ENCODE measurements around the gene ATP5MC3. TPM values are rescaled to one million over a fixed set of nuclear protein-coding genes. Genes with fewer than 3 reads are reported as not detected.
A peak's percentile ranks its signal among the peaks of the same experiment; 100 is the strongest.

ATP5MC3 gene
- total and polyA plus RNA-seq, 2 experiments from 2014 or later = 286 to 563 TPM

DNA sequence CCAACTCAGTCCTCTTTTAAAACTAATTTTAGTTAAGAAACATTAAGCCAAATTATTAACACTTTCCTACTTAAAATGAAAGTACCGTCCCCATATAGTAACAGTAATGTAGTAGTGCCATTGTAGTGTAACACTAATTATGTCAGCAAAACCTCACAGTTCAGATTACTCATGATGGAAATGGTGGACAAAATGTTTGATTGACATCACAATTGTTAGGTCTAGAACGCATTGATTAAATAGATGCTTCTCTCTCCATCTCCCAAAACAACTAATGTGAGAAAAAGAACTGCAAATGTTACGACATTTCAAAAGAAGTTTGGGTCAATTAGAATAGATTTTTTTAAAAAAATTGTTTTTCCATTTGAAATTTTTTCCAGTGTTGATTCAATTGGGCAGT is 12.3 kb downstream of the ATP5MC3 start:
- Histone ChIP-seq H4K20me1 (ENCODE audit: insufficient read depth, poor library complexity, severe bottlenecking) (peaks cover 7% of the 10 kb centered on the region), H3K79me2 (peaks cover 45% of the 10 kb centered on the region), H3K36me3 (replicated peaks; ENCODE audit: insufficient read depth, low read depth) (no peaks in the 10 kb centered on the region), H2AFZ (peak overlapping the region; percentile 26), H3K4me1 (ENCODE audit: insufficient read depth) (peaks cover 5% of the 10 kb centered on the region), H3K27ac (peak overlapping the region; percentile 76), H3K4me3 (no peak overlapping the region), H3K4me2 (peak overlapping the region; percentile 75), H3K9me2 (replicated peaks; ENCODE audit: insufficient read depth) (no peaks in the 10 kb centered on the region), H3K9me3 (ENCODE audit: low read depth) (no peaks in the 10 kb centered on the region), H3K27me3 (no peaks in the 10 kb centered on the region)
- 53% methylated on average over 3 of the region's 3 CpGs for WGBS (ENCODE audit: low lambda C conversion rate, missing lambda C conversion rate)
- TF ChIP-seq EZH2 (IDR thresholded peaks at IDR 0.05; ENCODE audit: borderline replicate concordance) (no peak), EZH2phosphoT487 (IDR thresholded peaks at IDR 0.05; ENCODE audit: low read depth, severe bottlenecking, unreplicated experiment) (no peak)
- TF ChIP-seq, protein P1, sequence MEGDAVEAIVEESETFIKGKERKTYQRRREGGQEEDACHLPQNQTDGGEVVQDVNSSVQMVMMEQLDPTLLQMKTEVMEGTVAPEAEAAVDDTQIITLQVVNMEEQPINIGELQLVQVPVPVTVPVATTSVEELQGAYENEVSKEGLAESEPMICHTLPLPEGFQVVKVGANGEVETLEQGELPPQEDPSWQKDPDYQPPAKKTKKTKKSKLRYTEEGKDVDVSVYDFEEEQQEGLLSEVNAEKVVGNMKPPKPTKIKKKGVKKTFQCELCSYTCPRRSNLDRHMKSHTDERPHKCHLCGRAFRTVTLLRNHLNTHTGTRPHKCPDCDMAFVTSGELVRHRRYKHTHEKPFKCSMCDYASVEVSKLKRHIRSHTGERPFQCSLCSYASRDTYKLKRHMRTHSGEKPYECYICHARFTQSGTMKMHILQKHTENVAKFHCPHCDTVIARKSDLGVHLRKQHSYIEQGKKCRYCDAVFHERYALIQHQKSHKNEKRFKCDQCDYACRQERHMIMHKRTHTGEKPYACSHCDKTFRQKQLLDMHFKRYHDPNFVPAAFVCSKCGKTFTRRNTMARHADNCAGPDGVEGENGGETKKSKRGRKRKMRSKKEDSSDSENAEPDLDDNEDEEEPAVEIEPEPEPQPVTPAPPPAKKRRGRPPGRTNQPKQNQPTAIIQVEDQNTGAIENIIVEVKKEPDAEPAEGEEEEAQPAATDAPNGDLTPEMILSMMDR (IDR thresholded peaks at IDR 0.05; ENCODE audit: poor library complexity) = no peak
- no peak for DNase-seq (ENCODE audit: low spot score)

DNA sequence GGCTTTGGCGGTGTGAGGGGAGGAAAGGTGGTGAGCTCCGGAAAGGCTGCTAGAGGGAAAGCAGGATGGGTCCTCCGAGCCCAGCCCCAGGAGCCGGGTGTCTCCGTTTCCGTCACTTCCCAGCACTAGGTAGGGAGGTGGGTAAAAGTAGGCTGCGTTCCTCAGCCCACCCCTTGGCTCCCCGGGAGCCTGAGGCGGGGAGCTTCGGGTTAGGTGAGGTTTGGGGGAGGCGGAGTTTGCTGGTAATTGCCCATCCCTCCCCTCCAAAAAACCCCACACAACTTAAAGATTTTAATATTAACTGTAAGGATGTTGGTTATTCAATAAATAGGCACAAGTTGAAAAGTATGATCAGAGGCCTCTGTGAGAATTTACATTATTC is 13.0 kb downstream of the ATP5MC3 start:
- peaks cover 7% of the 10 kb centered on the region for H4K20me1 ChIP-seq (ENCODE audit: insufficient read depth, poor library complexity, severe bottlenecking)
- peak overlapping the region; percentile 75 for H3K4me2 ChIP-seq
- peak overlapping the region; percentile 26 for H2AFZ ChIP-seq
- DNase-seq (ENCODE audit: low spot score) = no peak
- peak overlapping the region; percentile 28 for H3K4me3 ChIP-seq
- peaks cover 5% of the 10 kb centered on the region for H3K4me1 ChIP-seq (ENCODE audit: insufficient read depth)
- H3K27ac ChIP-seq = peak overlapping the region; percentile 76
- H3K79me2 ChIP-seq = peaks cover 51% of the 10 kb centered on the region
- H3K36me3 ChIP-seq (replicated peaks; ENCODE audit: insufficient read depth, low read depth) = no peaks in the 10 kb centered on the region
- WGBS (ENCODE audit: low lambda C conversion rate, missing lambda C conversion rate) = 0% methylated on average over 11 of the region's 11 CpGs
- H3K9me3 ChIP-seq (ENCODE audit: low read depth) = no peaks in the 10 kb centered on the region
- H3K27me3 ChIP-seq = no peaks in the 10 kb centered on the region
- no peak for TF ChIP-seq EZH2 (IDR thresholded peaks at IDR 0.05; ENCODE audit: borderline replicate concordance)
- TF ChIP-seq, protein P1 (IDR thresholded peaks at IDR 0.05; ENCODE audit: poor library complexity) = no peak
- TF ChIP-seq EZH2phosphoT487 (IDR thresholded peaks at IDR 0.05; ENCODE audit: low read depth, severe bottlenecking, unreplicated experiment) = no peak
- H3K9me2 ChIP-seq (replicated peaks; ENCODE audit: insufficient read depth) = no peaks in the 10 kb centered on the region

DNA sequence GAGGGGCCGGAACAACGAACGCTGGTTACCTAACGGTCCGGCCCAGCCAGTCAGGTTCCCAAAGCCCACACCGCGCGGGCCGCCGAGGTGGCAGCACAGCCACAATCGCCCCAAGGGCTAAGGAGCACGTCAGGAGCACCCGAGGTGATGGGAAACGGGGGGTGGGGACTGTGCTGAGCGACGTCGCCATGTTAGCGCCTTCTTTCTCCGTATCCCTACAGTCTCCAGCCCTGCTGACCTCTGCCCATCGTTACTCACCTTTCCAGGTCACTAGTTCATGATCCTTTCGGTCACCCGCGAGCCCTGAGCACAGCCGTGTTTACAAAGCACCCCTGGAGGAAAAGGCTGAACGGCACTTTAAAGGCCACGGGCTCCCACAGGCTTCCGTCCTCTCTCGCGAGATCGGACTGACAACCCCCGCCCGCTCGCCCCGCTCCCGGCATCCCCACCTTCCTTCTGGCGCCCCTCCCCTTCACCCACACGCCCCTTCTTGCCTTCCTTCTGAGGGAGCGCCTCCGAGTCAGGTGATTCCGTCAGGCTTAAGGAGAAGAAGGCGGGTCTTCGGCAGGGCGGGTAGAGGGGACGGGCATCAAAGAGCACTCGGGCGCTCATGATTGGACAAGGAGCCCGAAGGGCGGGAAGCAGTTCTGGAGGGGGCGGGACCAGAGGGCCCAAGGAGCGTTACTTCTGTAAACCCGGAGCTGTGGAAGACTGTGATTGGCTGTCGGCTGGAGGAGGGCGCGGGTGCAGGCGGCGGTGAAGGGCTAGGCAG is 13.5 kb downstream of the ATP5MC3 start, which contains the start of gene ATF2:
Gene ATF2 (minus strand): TSS at position 412 of the 772 bp plus-strand sequence. CDS start 31,760 bp downstream, outside the sequence.
- H2AFZ ChIP-seq = peak within 1 kb of the TSS; percentile 52
- 1% methylated on average over 37 of the region's 56 CpGs for WGBS (ENCODE audit: low lambda C conversion rate, missing lambda C conversion rate)
- peak; percentile 99 for DNase-seq (ENCODE audit: low spot score)
- no peaks in the 10 kb centered on the region for H3K36me3 ChIP-seq (replicated peaks; ENCODE audit: insufficient read depth, low read depth)
- H3K4me3 ChIP-seq = peak within 1 kb of the TSS; percentile 98
- H3K27me3 ChIP-seq = no peaks in the 10 kb centered on the region
- TF ChIP-seq, protein P1 (IDR thresholded peaks at IDR 0.05; ENCODE audit: poor library complexity) = no peak
- no peak for TF ChIP-seq EZH2phosphoT487 (IDR thresholded peaks at IDR 0.05; ENCODE audit: low read depth, severe bottlenecking, unreplicated experiment)
- no peak for TF ChIP-seq EZH2 (IDR thresholded peaks at IDR 0.05; ENCODE audit: borderline replicate concordance)
- no peaks in the 10 kb centered on the region for H3K9me3 ChIP-seq (ENCODE audit: low read depth)
- peak within 1 kb of the TSS; percentile 92 for H3K27ac ChIP-seq
- peaks cover 57% of the 10 kb centered on the region for H3K79me2 ChIP-seq
- peaks cover 5% of the 10 kb centered on the region for H3K4me1 ChIP-seq (ENCODE audit: insufficient read depth)
- peak within 1 kb of the TSS; percentile 75 for H3K4me2 ChIP-seq
- H3K9me2 ChIP-seq (replicated peaks; ENCODE audit: insufficient read depth) = no peaks in the 10 kb centered on the region
- peaks cover 11% of the 10 kb centered on the region for H4K20me1 ChIP-seq (ENCODE audit: insufficient read depth, poor library complexity, severe bottlenecking)
